Adrenal gland (tissue), 5 donors: ENCODE results near the gene CDRT15.
"Not testable (repeated sequence)": the region's sequence is repeated elsewhere in the genome, so short reads cannot be mapped to it uniquely, and the experiment has no call there.

Source experiments
- CTCF ChIP-seq, 6 experiments: fragments of 450-650 bp in 4 of 6; fragments of 200-600 bp in 2 of 6; sonication (generic) in 1 of 6; IDR thresholded peaks; 1 replicate in 5 of 6; 2 replicates in 1 of 6; pipeline versions ENCODE4 v1.5.1 to v1.8.0; 2016 to 2021; ENCODE audit warnings: antibody characterized with exemption in 6 of 6, mild to moderate bottlenecking in 2 of 6, moderate library complexity in 1 of 6
- POLR2A ChIP-seq, 2 donors: fragments of 450-650 bp; IDR thresholded peaks; one replicate each; pipeline ENCODE4 v1.6.1; 2017; ENCODE audit warnings: antibody characterized with exemption in 2 of 2, mild to moderate bottlenecking in 2 of 2, moderate library complexity in 1 of 2
- donor health status: DM: no; HTN: no; CAD: no.

GRCh38 chr17:14192039-14192438 lies 44.6 kb downstream of the CDRT15 start:
- TF ChIP-seq CTCF, POLR2A (IDR thresholded peaks at IDR 0.05): not testable (repeated sequence)
